GM12878 (cell line): ENCODE data around the gene SLC2A14. TPM values are rescaled to one million over a fixed set of nuclear protein-coding genes. Genes with fewer than 3 reads are reported as not detected.

Experiments used
- ATAC-seq: fragments of 200-7000 bp; cut with Tn5 transposase; 3 replicates; pipeline ENCODE4 v1.9.1; 2020; ENCODE audit warnings: mild to moderate bottlenecking, moderate library complexity
- BruUV-seq: library from RNA; stranded (reverse); fragments of 400-500 nt; replicated peaks from 2 replicates; lab custom pipeline; 2021; lab: Mats Ljungman, UMichigan
- CTCF ChIA-PET: fragments of 300-600 bp; sonication (Branson Sonifier 250); formaldehyde crosslinking; extraction: SDS; loops from one replicate; lab custom pipeline; 2021; ENCODE audit warnings: inconsistent platforms; lab: Yijun Ruan, JAX
- POLR2A ChIA-PET: fragments of 350-600 bp; formaldehyde crosslinking; extraction: SDS; loops from one replicate; lab custom pipeline; 2021; ENCODE audit warnings: inconsistent platforms; lab: Charles Lee
- RAD21 ChIA-PET: fragments of 300-600 bp; sonication (Branson Sonifier 250); formaldehyde crosslinking; loops from one replicate; lab custom pipeline; 2023; ENCODE audit warnings: antibody characterized with exemption; ENCODE audit not compliant: unreplicated experiment; lab: Charles Lee
- SMC1A ChIA-PET: fragments of 300-600 bp; sonication (Branson Sonifier 250); formaldehyde crosslinking; loops from one replicate; lab custom pipeline; 2023; ENCODE audit not compliant: unreplicated experiment, uncharacterized antibody; lab: Charles Lee
- DNase-seq: peaks from one replicate; pipeline ENCODE4 v3.0.0-alpha.2; 2011; ENCODE audit warnings: low read depth, low spot score
- FAIRE-seq: peaks from 3 replicates; lab custom pipeline; 2011; peaks lifted over from hg19 to GRCh38; lab: Jason Lieb, UNC
- H2AFZ ChIP-seq: 2 replicates; pipeline ENCODE4 v1.6.0; 2011; ENCODE audit warnings: low read depth, low read length, control low read depth; ENCODE audit not compliant: control insufficient read depth
- H3K27ac ChIP-seq: 2 replicates; pipeline ENCODE4 v1.5.1; 2011; ENCODE audit warnings: control low read depth; ENCODE audit not compliant: control insufficient read depth, insufficient read depth
- H3K27me3 ChIP-seq, 2 experiments: replicated peaks in 1 of 2; 2 replicates each; pipeline versions ENCODE4 v1.6.0 to v1.6.1; 2011; ENCODE audit warnings: low read length in 1 of 2; ENCODE audit not compliant: control insufficient read depth in 2 of 2, insufficient read depth in 2 of 2
- H3K36me3 ChIP-seq, 2 experiments: 2 replicates each; pipeline ENCODE4 v1.5.1; 2011; ENCODE audit warnings: low read length in 1 of 2; ENCODE audit not compliant: control insufficient read depth in 2 of 2, insufficient read depth in 2 of 2
- H3K4me1 ChIP-seq: 2 replicates; pipeline ENCODE4 v1.6.1; 2011; ENCODE audit warnings: mild to moderate bottlenecking, low read length, moderate library complexity, mixed read lengths; ENCODE audit not compliant: control insufficient read depth, insufficient read depth
- H3K4me2 ChIP-seq: 2 replicates; pipeline ENCODE4 v1.6.0; 2011; ENCODE audit warnings: control low read depth; ENCODE audit not compliant: control insufficient read depth, insufficient read depth
- H3K4me3 ChIP-seq: fragments of 200-600 bp; sonication (generic); 2 replicates; pipeline ENCODE4 v1.5.1; 2016
- H3K79me2 ChIP-seq: 2 replicates; pipeline ENCODE4 v1.6.0; 2011; ENCODE audit warnings: low read length; ENCODE audit not compliant: control insufficient read depth, insufficient read depth
- H3K9ac ChIP-seq: 2 replicates; pipeline ENCODE4 v1.8.0; 2011; ENCODE audit warnings: low read length, control low read depth, mixed read lengths; ENCODE audit not compliant: control insufficient read depth, insufficient read depth
- H3K9me3 ChIP-seq: replicated peaks from 3 replicates; pipeline ENCODE4 v1.5.1; 2011; ENCODE audit warnings: mild to moderate bottlenecking, low read length; ENCODE audit not compliant: control insufficient read depth, insufficient read depth
- H4K20me1 ChIP-seq: 2 replicates; pipeline ENCODE4 v1.6.0; 2011; ENCODE audit not compliant: control insufficient read depth, insufficient read depth
- BCLAF1 ChIP-seq: fragments of 450-650 bp; IDR thresholded peaks from 2 replicates; pipeline ENCODE4 v1.6.1; 2017; ENCODE audit warnings: antibody characterized with exemption, mild to moderate bottlenecking, moderate library complexity
- CEBPB ChIP-seq, 2 experiments: fragments of 150-350 bp in 1 of 2; IDR thresholded peaks; 2 replicates each; pipeline ENCODE4 v1.6.1; 2012 to 2014; ENCODE audit warnings: low read depth in 2 of 2, low read length in 2 of 2, borderline replicate concordance in 1 of 2, inconsistent platforms in 1 of 2
- CHD2 ChIP-seq: IDR thresholded peaks from 2 replicates; pipeline ENCODE4 v1.6.1; 2011; ENCODE audit warnings: low read depth, low read length, improper control_type of control experiment, borderline replicate concordance
- E2F8 ChIP-seq: fragments of 450-650 bp; IDR thresholded peaks from 2 replicates; pipeline ENCODE4 v1.6.1; 2018; ENCODE audit warnings: mild to moderate bottlenecking, low read depth, moderate library complexity; ENCODE audit not compliant: partially characterized antibody
- EED ChIP-seq: sonication (generic); IDR thresholded peaks from 2 replicates; pipeline ENCODE4 v1.6.1; 2016; ENCODE audit warnings: antibody characterized with exemption, low read depth
- IKZF1 ChIP-seq: fragments of 450-650 bp; conservative IDR thresholded peaks from 2 replicates; pipeline ENCODE4 v1.6.1; 2017; ENCODE audit warnings: antibody characterized with exemption, mild to moderate bottlenecking
- MTA2 ChIP-seq: fragments of 450-650 bp; IDR thresholded peaks from 2 replicates; pipeline ENCODE4 v1.6.1; 2016; ENCODE audit warnings: low read depth, mild to moderate bottlenecking, moderate library complexity
- NBN ChIP-seq: fragments of 450-650 bp; IDR thresholded peaks from 2 replicates; pipeline ENCODE4 v1.6.1; 2016
- NRF1 ChIP-seq: conservative IDR thresholded peaks from 2 replicates; pipeline ENCODE4 v1.6.1; 2011; ENCODE audit warnings: mild to moderate bottlenecking, low read depth, low read length, improper control_type of control experiment
- PML ChIP-seq: IDR thresholded peaks from 2 replicates; pipeline ENCODE4 v1.6.1; 2012; ENCODE audit warnings: low read length, inconsistent platforms
- SP1 ChIP-seq: IDR thresholded peaks from one replicate; pipeline ENCODE4 v1.6.1; 2011; ENCODE audit warnings: low read depth, low read length
- TARDBP ChIP-seq: IDR thresholded peaks from 2 replicates; pipeline ENCODE4 v1.6.1; 2016; ENCODE audit warnings: borderline replicate concordance
- ZNF207 ChIP-seq: fragments of 450-650 bp; IDR thresholded peaks from 2 replicates; pipeline ENCODE4 v1.6.1; 2014; ENCODE audit warnings: antibody characterized with exemption, mild to moderate bottlenecking, borderline replicate concordance
- WGBS: methylation state at CpG from one replicate; pipeline ENCODE4 v1.1.6; 2016; ENCODE audit warnings: low lambda C conversion rate; ENCODE audit not compliant: insufficient replicate concordance, insufficient coverage; ENCODE audit errors: missing lambda C conversion rate; 5-methylcytosine and 5-hydroxymethylcytosine counted together
- in situ Hi-C: fragments of 300-500 bp; cut with MboI; formaldehyde crosslinking; loops from 9 replicates; pipeline ENCODE4 v1.14.3; 2018; ENCODE audit warnings: mixed read lengths
- intact Hi-C: fragments of 100-400 bp; cut with micrococcal nuclease; formaldehyde crosslinking; loops from one replicate; pipeline ENCODE4 v1.14.2; 2022; ENCODE audit not compliant: unreplicated experiment
- polyA plus RNA-seq, 11 experiments: library from polyadenylated mRNA; depleted of rRNA in 4 of 11; unstranded in 6 of 11; stranded (reverse) in 5 of 11; fragments of >200 nt; fragmentation: Nextera tagmentation in 4 of 11; fragmentation: Illumina TruSeq in 1 of 11; extraction: Ambion mirVana in 4 of 11; extraction: Trizol in 1 of 11; gene quantifications; 1 replicate in 1 of 11; 2 replicates in 10 of 11; pipeline versions ENCODE4 v1.2.1 to v1.2.3, GENCODE V29; 2011 to 2016; ENCODE audit warnings: inconsistent platforms in 2 of 11, missing spikeins in 2 of 11, low read depth in 1 of 11
- total RNA-seq, 4 experiments: library from RNA; depleted of rRNA in 3 of 4; stranded (reverse); fragments of >200 nt in 3 of 4; fragmentation: Illumina TruSeq in 1 of 4; extraction: Trizol in 1 of 4; gene quantifications; 2 replicates each; pipeline versions ENCODE4 v1.2.1 to v1.2.3, GENCODE V29; 2013 to 2021

Gene SLC2A14
- total and polyA plus RNA-seq, 10 of the 15 experiments (the other 5 are each of a cell fraction or from before 2014, with no cell fraction given) = 0.05 to 0.69 (median 0.19) TPM; not detected in 1

- FAIRE-seq (no peak), ATAC-seq (no peak; the same call in 1 of the 3 replicates)
- no TSS peak for BruUV-seq
These were observed 13.2 kb downstream of the SLC2A14 start for GRCh38 chr12:7859552-7859951.

GRCh38 chr12:7857971-7858370 lies 14.7 kb downstream of the SLC2A14 start:
- H4K20me1 ChIP-seq = no peaks in the 10 kb centered on the region
- no peaks in the 10 kb centered on the region for H3K9me3 ChIP-seq
- H3K4me2 ChIP-seq = no peak overlapping the region
- intact Hi-C loops (no loop called here), in situ Hi-C loops (loop anchor here (5.0 kb wide), 1 partner anchor 139 kb away; no protein-coding TSS in a partner anchor)
- no peak overlapping the region for H2AFZ ChIP-seq
- H3K4me3 ChIP-seq = no peak overlapping the region
- ChIA-PET RAD21 (interaction anchor here (2.6 kb wide), 1 partner anchor 137 kb away, joined by 15 read pairs; no protein-coding TSS in a partner anchor), POLR2A (interaction anchor here (0.6 kb wide), 1 partner anchor 78 kb away, joined by 3 read pairs; no protein-coding TSS in a partner anchor), CTCF (interaction anchor here (0.6 to 7.1 kb wide), 3 partner anchors 40 to 136 kb away, joined by 4 to 47 read pairs (median 4); no protein-coding TSS in a partner anchor), SMC1A (interaction anchor here (1.0 kb wide), 1 partner anchor 128 kb away, joined by 3 read pairs; no protein-coding TSS in a partner anchor)
- TF ChIP-seq BCLAF1 (no peak), CHD2 (no peak), NBN (no peak), SP1 (no peak), E2F8 (no peak), PML (no peak), ZNF207 (no peak), EED (no peak), TARDBP (no peak)
- H3K9ac ChIP-seq = no peak overlapping the region
- ATAC-seq (no peak), FAIRE-seq (no peak), DNase-seq (no peak)
- H3K79me2 ChIP-seq = no peaks in the 10 kb centered on the region
- no peaks in the 10 kb centered on the region for H3K27me3 ChIP-seq
- BruUV-seq = no TSS peak
- H3K27ac ChIP-seq = no peak overlapping the region
- no peaks in the 10 kb centered on the region; the same call in 1 of the 2 replicates for H3K4me1 ChIP-seq
- no peaks in the 10 kb centered on the region for H3K36me3 ChIP-seq
- WGBS = 73% methylated on average over 3 of the region's 3 CpGs

More at GRCh38 chr12:7859552-7859951, 13.2 kb downstream of the SLC2A14 start:
- Histone ChIP-seq H3K9ac (no peak overlapping the region), H4K20me1 (no peaks in the 10 kb centered on the region), H3K27me3 (no peaks in the 10 kb centered on the region), H3K4me1 (no peaks in the 10 kb centered on the region; the same call in 1 of the 2 replicates), H3K9me3 (no peaks in the 10 kb centered on the region), H3K4me3 (no peak overlapping the region), H3K36me3 (no peaks in the 10 kb centered on the region), H2AFZ (no peak overlapping the region), H3K27ac (no peak overlapping the region), H3K4me2 (no peak overlapping the region), H3K79me2 (no peaks in the 10 kb centered on the region)
- in situ Hi-C loops = loop anchor here (5.0 kb wide), 1 partner anchor 138 kb away; no protein-coding TSS in a partner anchor
- 19% methylated on average over 2 of the region's 2 CpGs for WGBS
- no peak for DNase-seq
- ChIA-PET SMC1A (interaction anchor here (1.5 to 2.1 kb wide), 3 partner anchors 133 to 219 kb away, joined by 4 to 11 read pairs (median 7); no protein-coding TSS in a partner anchor), CTCF (interaction anchor here (0.6 to 7.1 kb wide), 12 partner anchors 9 to 219 kb away, joined by 3 to 47 read pairs (median 4); no protein-coding TSS in a partner anchor), POLR2A (no interaction called here), RAD21 (interaction anchor here (1.6 to 2.6 kb wide), 3 partner anchors 74 to 219 kb away, joined by 7 to 17 read pairs (median 15); no protein-coding TSS in a partner anchor)
- intact Hi-C loops = no loop called here
- TF ChIP-seq CEBPB (IDR thresholded peaks at IDR 0.05; ENCODE audit: borderline replicate concordance in 1 of 2, low read depth in 2 of 2, low read length in 2 of 2) = no peak
- TF ChIP-seq IKZF1 = no peak
- no peak for TF ChIP-seq NRF1
- no peak for TF ChIP-seq MTA2
